Prostate gland (tissue), 2 donors: ENCODE measurements around the gene PALS1.

Experiments used
- CTCF ChIP-seq, 4 experiments: fragments of 200-600 bp in 2 of 4; fragments of 450-650 bp in 2 of 4; sonication (generic) in 2 of 4; IDR thresholded peaks; 1 replicate in 3 of 4; 2 replicates in 1 of 4; pipeline ENCODE4 v1.5.1; 2016 to 2019; ENCODE audit warnings: antibody characterized with exemption in 4 of 4, mild to moderate bottlenecking in 2 of 4, moderate library complexity in 2 of 4
- POLR2A ChIP-seq: fragments of 450-650 bp; IDR thresholded peaks from one replicate; pipeline ENCODE4 v1.6.1; 2016; ENCODE audit warnings: antibody characterized with exemption, mild to moderate bottlenecking

GRCh38 chr14:67285876-67286452 lies 44.7 kb downstream of the PALS1 start:
- TF ChIP-seq CTCF (IDR thresholded peaks at IDR 0.05), result peak; percentile 46 to 64 (median 54)
- no peak for TF ChIP-seq POLR2A
